Measurements from ENCODE around the gene PIGQ.

DNA sequence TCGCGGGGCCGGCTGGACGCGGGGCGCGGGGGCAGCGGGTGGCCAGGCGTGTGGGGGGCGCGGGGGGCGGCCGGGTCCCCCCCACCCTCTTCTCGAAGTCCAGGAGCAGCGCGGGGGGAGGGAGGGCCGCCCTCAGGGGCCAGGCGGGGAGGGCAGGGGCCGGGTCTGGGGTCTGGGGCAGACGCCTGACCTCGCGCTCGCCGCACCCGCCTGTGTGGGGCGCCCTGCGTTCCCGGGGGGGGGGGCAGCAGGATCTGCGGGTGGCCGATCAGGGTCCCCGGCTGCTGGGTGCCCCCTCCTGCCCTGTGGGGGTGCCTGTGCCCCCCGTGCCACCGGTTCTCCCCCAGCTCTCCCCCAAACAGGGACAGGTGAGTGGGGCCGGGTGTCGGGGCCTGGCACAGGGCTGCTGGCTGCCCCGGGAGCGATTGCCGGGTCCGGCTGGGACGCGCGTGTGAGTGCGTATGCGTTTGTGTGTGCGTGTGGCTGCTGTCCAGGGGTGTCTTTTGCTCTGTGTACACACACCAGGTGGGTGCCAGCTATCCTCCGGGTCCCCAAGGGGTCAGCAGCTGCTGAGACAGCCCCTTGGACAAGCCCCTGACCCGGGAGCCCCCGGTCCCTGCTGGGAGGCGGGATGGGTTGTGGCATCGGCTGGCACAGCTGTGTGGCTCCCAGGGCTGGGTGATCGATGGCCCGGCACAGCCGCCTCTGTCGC, 8.9 kb upstream of the PIGQ start:
- no peak for TF ChIP-seq POLR2AphosphoS5 (IDR thresholded peaks at IDR 0.05)
- TF ChIP-seq, protein P1, sequence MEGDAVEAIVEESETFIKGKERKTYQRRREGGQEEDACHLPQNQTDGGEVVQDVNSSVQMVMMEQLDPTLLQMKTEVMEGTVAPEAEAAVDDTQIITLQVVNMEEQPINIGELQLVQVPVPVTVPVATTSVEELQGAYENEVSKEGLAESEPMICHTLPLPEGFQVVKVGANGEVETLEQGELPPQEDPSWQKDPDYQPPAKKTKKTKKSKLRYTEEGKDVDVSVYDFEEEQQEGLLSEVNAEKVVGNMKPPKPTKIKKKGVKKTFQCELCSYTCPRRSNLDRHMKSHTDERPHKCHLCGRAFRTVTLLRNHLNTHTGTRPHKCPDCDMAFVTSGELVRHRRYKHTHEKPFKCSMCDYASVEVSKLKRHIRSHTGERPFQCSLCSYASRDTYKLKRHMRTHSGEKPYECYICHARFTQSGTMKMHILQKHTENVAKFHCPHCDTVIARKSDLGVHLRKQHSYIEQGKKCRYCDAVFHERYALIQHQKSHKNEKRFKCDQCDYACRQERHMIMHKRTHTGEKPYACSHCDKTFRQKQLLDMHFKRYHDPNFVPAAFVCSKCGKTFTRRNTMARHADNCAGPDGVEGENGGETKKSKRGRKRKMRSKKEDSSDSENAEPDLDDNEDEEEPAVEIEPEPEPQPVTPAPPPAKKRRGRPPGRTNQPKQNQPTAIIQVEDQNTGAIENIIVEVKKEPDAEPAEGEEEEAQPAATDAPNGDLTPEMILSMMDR (IDR thresholded peaks at IDR 0.05) = no peak
